Transverse colon (tissue), 3 donors: Measurements from ENCODE around the gene PAQR3.

Experiments used
- CTCF ChIP-seq, 5 experiments: fragments of 200-600 bp in 3 of 5; fragments of 450-650 bp in 2 of 5; sonication (generic) in 3 of 5; IDR thresholded peaks; 1 replicate in 2 of 5; 2 replicates in 3 of 5; pipeline ENCODE4 v1.5.1; 2016 to 2017; ENCODE audit warnings: antibody characterized with exemption in 5 of 5, inconsistent platforms in 3 of 5, mild to moderate bottlenecking in 2 of 5, moderate library complexity in 1 of 5
- POLR2A ChIP-seq: fragments of 450-650 bp; IDR thresholded peaks from one replicate; pipeline ENCODE4 v1.6.1; 2016; ENCODE audit warnings: antibody characterized with exemption, mild to moderate bottlenecking, moderate library complexity

GRCh38 chr4:78885598-78885997, 53.6 kb downstream of the PAQR3 start:
- TF ChIP-seq POLR2A (no peak), CTCF (IDR thresholded peaks at IDR 0.05) (no peak)
